Posterior cingulate gyrus (tissue), 11 donors: ENCODE results near the gene TRIM13.
"Not testable (repeated sequence)": the region's sequence is repeated elsewhere in the genome, so short reads cannot be mapped to it uniquely, and the experiment has no call there.

Experiments
- DNase-seq, 10 donors: peaks; one replicate each; pipeline versions ENCODE4 v3.0.0 to v3.0.0-alpha.2; 2020 to 2021; ENCODE audit warnings: mixed read lengths in 3 of 10
- intact Hi-C: fragments of 100-400 bp; cut with DNase I; formaldehyde crosslinking; loops from one replicate; pipeline ENCODE4 v1.15.1; 2023

The TRIM13 gene

DNA sequence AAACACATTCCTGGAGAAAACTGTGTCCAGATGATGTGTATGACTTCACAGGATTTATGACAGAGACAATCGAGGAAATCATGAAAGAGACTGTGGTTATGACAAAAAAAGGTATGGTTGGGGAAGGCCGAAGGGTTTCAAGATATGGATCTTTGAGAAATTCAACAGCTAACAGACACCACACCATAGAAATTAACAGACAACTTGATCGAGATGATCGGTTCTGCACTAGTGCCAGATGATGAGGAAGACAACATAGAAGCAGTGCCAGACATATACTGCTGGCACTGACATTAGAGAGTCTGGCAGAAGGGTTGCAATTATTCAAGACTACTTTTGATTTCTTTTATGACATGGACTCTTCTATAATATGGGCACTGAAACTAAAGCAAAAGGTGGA is 55.6 kb downstream of the TRIM13 start:
- no peak for DNase-seq
- intact Hi-C loops: no loop called here

DNA sequence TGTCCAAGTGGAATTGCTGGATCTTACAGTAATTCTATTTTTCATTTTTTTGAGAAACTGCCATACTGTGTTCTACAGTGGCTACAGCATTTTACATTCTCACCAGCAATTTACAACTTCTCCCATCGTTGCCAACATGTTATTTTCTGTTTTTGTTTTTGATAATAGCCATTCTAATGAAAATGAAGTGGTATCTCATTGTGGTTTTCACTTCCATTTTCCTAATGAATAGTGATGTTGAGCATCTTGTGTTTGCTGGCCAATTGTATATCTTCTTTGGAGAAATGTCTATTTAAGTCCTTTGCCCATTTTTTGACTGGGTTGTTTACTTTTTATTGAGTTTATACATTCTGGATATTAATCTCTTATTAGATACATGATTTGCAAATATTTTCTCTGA is 57.0 kb downstream of the TRIM13 start:
- intact Hi-C loops: no loop called here
- DNase-seq: no peak

DNA sequence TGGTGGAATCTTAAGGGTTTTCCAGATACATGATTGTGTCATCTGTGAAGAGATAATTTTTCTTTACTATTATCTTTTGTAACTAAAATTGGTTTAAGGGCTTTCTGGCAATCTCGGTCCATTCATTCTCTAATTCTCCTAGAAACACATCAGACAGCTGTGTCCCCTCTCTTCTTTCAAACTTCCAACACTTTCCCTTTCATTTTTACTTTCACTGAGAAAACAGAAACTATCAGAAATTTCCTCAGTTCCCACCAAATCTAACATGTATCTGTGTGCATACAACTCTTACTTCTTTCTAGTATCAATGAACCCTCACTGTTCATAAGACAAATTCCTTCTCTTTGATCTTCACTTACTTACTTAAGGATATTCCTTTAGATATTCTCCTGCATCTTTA is 58.6 kb downstream of the TRIM13 start:
- no peak for DNase-seq
- intact Hi-C loops: no loop called here

DNA sequence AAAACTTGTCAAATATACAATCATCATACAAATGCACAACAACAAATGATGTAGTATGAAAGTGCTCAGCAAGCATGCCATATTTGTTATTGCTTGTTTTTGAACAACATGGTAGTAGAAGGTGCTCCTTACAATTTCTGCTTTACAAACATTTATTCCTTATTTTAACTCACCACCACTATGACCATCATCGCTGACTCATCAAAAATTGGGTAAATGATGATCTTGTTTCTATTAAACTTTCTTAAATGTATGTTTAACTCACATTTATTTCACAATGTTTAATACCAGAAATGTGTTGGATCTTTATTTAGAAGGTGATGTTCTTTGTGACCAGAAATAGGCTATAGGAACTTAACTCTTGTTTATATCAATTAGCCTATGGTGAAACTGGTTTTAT is 63.9 kb downstream of the TRIM13 start:
- DNase-seq: no peak
- intact Hi-C loops: no loop called here

DNA sequence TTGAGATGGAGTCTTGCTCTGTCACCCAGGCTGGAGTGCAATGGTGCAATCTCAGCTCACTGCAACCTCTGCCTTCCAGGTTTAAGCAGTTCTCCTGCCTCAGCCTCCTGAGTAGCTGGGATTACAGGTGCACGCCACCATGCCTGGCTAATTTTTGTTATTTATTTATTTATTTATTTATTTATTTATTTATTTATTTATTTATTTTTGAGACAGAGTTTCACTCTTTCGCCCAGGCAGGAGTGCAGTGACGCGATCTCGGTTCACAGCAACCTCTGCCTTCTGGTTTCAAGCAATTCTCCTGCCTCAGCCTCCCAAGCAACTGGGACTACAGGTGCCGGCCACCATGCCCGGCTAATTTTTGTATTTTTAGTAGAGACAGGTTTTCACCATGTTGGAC is 65.5 kb downstream of the TRIM13 start:
- intact Hi-C loops, DNase-seq: not testable (repeated sequence)

DNA sequence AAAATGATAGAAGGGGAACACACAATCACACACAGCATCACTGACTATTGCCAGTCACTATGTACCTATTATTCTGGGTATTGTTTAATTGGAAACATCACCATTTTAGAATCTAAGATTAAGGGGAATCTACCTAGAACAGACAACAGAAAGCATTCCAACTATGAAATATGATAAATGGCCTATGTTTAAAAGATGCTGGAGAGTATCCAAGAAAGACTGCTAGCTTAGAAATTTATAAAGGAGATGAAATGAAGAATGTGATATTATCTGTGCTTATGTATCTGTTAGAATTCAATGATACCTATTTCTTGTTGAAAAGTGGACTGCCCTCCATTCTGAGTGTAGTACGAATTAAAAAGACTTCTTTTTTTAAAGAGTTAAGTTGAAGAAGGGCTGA is 68.9 kb downstream of the TRIM13 start:
- intact Hi-C loops: no loop called here
- DNase-seq: no peak
